Epithelial cell of proximal tubule (primary cell): ENCODE results near the gene CROCC. TPM values are rescaled to one million over a fixed set of nuclear protein-coding genes. Genes with fewer than 3 reads are reported as not detected.

Experiments
- DNase-seq: peaks from one replicate; pipeline ENCODE4 v3.0.0-alpha.2; 2011; ENCODE audit warnings: low read depth
- H3K4me3 ChIP-seq: 2 replicates; pipeline ENCODE4 v1.5.1; 2011; ENCODE audit warnings: low read depth, mild to moderate bottlenecking, low read length
- CTCF ChIP-seq: conservative IDR thresholded peaks from 2 replicates; pipeline ENCODE4 v1.5.1; 2012; ENCODE audit warnings: low read depth, mild to moderate bottlenecking, low read length
- total RNA-seq: library from RNA; depleted of rRNA; stranded (reverse); fragments of >200 nt; gene quantifications from 2 replicates; pipeline ENCODE4 v1.2.3, GENCODE V29; 2015

CROCC gene
- total RNA-seq, 1 donor from 2014 or later = 17.7 TPM

GRCh38 chr1:17007121-17007520 is 85.4 kb downstream of the CROCC start:
- no peak for DNase-seq
- TF ChIP-seq CTCF = no peak
- no peak overlapping the region for H3K4me3 ChIP-seq

GRCh38 chr1:17008208-17008855 is 86.6 kb downstream of the CROCC start:
- no peak for DNase-seq
- no peak overlapping the region for H3K4me3 ChIP-seq
- TF ChIP-seq CTCF = no peak

GRCh38 chr1:17009706-17010105 is 88.0 kb downstream of the CROCC start:
- no peak for DNase-seq
- no peak for TF ChIP-seq CTCF

GRCh38 chr1:17011092-17011438 is 89.3 kb downstream of the CROCC start:
- no peak for DNase-seq
- H3K4me3 ChIP-seq = peak overlapping the region; percentile 84
- TF ChIP-seq CTCF = no peak

More at GRCh38 chr1:17009706-17010105, 88.0 kb downstream of the CROCC start:
- no peak overlapping the region for H3K4me3 ChIP-seq

GRCh38 chr1:17011439-17012307 is 89.9 kb downstream of the CROCC start, which contains the start of gene ATP13A2:
Gene ATP13A2 (minus strand): TSS chr1:17011928. CDS start chr1:17011738, 190 bp downstream.
- no peak for DNase-seq
- no peak for TF ChIP-seq CTCF
- H3K4me3 ChIP-seq = peak within 1 kb of the TSS; percentile 84

GRCh38 chr1:17012775-17013490 is 91.2 kb downstream of the CROCC start:
- no peak for TF ChIP-seq CTCF
- DNase-seq = no peak
- no peak overlapping the region for H3K4me3 ChIP-seq
